DMS53 treated with DMSO at 0.1 percent for 48 hours (cell line): ENCODE measurements around the gene CCNQ.
A peak's percentile ranks its signal among the peaks of the same experiment; 100 is the strongest.

Source experiments
- DNase-seq: peaks from one replicate; lab custom pipeline; 2025; ENCODE audit not compliant: unreplicated experiment; lab: John Stamatoyannopoulos, UW

Gene CCNQ

DNA sequence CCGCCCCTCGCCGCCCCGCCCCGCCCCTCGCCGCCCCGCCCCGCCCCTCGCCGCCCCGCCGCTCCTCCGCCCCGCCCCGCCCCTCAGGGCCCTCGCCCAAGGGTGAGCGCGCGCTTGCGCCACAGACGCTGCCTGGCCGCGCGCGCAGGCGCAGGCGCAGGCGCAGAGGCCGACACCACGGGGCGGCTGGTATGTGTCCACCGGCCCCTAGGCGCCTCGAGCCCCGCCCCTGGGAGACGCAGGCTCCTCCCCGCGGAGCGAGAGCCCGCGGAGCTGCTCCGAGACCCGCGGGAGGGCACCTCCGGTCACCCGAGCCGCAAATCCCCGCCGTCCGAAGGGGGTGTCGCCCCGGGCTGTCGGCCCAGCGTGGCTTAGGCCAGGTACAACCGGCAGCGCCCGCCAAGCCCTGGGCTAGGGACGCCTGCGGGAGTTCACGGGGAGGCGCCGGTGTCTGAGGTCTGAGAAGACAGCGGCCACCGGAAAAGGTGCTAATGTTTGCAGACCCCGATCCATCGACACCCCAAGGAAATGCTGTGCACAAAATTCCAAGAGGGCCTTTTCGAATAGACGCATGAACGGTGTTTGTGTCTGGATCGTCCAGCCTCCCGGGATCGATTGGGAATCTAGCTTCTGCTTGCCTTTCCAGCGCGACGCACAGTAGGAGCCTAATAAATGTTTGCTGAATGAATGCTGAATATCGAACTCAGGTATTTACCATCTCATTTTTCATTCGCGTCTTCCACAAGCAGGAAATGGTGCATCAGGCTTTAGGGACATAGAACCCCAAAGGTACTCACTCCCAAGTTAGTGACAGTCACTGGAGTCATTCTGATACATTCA lies 473 bp upstream of the CCNQ start:
- peak; percentile 66 for DNase-seq

DNA sequence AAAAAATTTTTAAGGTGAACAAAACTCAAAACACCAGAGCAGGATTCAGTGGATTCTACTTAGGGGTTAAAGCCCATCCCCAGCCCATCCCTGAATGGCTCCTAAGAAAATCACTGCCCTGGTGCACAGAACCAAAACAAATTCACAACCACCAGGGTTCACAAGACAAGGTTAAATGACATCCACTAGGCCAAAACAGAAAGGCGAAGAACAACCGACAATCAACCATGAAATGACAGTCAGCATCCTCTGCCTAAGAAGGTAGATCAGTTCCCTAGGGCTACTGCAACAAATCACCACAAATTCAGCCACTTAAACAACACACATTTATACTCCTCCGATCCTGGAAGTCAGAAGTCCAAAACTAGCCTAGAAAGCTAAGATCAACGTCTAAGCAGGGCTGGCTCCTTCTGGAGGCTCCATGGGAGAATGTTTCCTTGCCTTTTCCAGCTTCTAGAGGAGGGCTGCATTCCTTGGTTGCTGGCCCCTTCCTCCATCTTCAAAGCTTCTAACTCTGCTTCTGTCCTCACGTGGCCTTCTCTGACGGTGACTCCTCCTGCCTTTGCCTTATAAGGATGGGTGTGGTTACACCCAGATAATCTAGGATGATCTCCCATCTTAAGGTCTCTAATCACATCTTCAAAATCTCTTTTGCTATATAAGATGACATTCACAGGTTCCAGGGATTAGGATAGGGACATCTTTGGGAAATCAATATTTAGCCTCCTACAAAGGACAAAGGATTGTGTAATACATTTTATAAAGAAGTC lies 1.8 kb downstream of the CCNQ start:
- no peak for DNase-seq

DNA sequence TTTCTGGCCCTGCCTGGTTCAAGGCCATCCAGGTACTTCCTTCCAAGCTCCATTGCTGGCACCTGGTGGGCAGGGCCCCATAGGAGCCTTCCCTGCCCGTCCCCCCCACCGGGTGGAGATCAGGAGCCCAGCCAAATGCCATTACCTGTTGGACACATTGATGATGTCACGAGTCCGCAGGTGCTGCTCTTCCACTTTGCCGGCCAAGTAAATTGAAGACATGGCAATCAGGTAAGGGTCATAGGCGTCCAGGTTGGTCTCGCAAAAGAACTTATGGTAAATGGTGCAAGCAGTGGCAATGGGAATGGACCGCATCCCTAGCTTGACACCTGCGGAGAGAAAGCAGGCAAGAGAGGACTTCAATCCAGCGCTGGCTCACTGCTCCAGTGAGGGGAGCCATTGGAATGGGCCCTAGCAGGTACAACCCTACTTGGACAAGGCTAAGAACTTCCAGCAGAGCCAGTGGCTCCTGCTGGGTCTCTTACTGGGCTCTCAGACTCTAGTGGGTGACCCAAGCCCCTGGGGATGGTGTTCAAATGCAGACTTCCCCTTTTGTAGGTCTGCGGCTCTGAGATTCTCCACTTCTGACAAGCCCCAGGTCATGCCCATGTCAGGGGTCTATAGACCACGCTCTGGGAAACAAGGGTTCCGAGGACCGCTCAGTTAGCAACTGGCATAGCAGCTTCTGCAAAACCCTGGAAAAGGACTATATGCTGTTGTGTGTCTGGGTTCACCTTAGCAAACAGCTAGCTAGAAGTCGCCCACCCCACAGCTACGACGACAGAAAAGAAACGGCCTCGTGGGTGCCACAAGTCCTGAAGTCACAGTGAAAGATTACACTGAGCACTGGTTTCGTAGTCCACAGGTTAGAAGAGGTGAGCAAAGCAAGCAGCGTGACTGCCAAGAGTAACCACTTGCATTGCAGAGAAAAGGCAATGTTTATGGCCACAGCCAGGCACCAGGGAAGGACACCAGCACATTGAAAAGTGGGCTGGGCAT lies 2.8 kb downstream of the CCNQ start:
- no peak for DNase-seq

DNA sequence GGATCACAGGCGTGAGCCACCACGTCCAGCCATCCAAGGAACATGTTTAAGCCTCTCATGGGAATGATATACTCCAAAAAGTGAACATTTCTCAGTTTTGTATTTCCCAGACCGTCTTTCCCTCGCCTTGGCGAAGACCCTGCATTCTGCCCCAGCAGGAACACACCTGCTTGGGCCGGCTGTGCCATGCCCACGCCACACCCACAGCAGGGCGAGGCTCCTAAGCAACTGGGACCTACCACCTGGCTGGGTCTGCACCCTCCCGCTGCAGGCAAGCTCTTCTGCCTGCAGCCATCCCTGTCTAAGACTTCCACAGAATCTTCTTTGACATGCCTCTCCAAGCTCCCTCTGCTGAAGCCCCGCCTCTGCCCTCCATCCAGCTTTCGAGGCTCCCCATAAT lies 3.6 kb downstream of the CCNQ start:
- no peak for DNase-seq

DNA sequence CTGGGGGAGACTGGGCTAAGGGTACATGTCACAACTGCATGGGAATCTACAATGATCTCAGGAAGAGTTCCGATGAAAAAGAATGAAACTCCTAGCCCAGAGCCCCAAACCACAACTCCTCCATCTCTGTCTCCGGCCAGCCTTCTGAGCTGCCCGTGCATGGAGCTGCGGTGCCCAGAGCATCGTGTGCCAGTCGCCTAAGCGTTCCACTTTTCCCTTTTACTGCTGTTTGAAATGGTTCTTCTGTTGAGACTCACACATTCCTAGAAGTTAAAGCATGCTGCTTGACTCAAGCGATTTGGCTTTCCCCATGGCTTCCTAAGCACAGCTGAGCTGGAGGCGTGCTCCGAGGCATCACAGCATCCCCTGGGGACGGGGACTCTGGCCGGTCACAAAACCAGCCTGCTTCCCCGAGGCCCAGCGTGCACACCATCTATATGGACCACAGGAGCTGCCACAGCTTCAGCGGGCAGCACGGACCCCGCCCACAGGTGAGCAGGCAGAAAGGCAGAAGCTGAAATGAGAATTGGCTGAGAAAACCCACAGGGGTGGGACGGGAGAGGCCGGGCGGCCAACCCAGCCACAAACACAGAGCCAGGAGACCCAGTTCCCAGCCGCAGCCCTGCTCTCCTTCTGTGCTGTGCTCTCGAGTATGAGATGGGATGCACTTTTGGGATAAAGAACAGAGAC lies 5.0 kb downstream of the CCNQ start:
- DNase-seq: no peak

DNA sequence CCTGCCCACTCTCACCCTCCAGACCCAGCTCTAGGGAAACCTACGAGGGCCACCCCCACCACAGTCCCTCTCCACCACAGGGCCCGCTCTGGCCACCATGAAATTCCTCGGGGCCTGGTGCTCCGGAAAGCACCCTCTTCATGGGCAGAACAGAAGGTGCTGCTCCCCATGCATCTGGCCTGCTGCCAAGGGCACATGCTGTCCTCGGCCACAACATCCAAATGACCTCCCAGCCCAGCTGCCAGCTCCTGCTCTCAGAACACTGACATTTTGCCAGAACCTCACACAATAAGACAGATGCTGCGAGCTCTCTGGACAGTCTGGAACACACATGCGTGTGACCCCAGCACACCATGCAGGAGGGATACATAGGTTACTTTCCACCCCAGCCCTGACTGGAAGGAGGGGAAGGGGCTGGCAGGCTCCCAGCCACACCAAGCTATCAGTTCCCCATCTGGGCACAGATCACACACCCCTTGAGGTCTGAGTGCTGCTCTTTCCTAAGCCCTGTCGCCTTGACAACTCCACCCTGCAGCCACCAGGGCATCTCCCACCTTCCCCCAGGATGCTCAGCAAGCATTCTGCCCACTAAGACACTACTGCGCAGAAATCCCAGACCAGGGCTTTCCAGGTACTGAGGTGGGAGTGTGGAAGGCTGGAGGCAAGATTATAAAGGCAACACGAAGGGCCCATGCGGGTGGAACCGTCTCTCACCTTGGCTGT lies 5.8 kb downstream of the CCNQ start:
- DNase-seq: no peak

DNA sequence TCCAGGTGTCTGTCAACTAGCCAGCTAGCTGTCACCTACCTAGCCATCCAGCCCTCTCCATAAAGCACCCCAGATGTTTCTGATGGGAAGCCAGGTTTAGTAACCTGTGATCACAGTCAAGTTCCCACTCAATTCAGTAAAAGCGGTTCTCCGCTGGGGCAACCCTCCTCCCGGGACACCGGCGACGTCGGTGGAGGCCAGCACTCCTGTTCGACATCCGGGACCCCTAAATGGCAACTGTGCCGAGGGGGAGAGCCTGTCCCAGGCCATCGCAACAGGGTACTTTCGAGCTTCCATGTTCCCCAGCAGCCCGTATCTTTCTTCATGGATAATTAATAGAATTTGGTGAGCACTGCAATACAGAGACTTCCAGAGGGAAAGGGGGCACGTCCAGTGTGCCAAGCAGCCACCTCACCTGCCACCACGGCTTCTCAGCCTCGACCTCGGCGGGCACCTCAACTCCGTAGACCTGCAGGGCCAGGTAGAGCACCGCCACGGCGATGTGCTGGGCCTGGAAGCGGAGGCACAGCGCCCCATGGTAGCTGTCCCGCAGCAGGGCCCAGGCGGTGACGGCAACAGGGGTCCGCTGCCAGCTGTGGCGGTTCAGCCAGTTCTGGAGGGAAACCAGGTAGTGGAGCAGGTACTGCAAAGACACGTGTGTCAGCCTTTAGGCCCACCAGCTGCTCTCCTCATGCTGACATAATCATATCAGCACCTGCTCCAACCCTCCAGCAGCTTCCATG lies 6.7 kb downstream of the CCNQ start:
- no peak for DNase-seq

DNA sequence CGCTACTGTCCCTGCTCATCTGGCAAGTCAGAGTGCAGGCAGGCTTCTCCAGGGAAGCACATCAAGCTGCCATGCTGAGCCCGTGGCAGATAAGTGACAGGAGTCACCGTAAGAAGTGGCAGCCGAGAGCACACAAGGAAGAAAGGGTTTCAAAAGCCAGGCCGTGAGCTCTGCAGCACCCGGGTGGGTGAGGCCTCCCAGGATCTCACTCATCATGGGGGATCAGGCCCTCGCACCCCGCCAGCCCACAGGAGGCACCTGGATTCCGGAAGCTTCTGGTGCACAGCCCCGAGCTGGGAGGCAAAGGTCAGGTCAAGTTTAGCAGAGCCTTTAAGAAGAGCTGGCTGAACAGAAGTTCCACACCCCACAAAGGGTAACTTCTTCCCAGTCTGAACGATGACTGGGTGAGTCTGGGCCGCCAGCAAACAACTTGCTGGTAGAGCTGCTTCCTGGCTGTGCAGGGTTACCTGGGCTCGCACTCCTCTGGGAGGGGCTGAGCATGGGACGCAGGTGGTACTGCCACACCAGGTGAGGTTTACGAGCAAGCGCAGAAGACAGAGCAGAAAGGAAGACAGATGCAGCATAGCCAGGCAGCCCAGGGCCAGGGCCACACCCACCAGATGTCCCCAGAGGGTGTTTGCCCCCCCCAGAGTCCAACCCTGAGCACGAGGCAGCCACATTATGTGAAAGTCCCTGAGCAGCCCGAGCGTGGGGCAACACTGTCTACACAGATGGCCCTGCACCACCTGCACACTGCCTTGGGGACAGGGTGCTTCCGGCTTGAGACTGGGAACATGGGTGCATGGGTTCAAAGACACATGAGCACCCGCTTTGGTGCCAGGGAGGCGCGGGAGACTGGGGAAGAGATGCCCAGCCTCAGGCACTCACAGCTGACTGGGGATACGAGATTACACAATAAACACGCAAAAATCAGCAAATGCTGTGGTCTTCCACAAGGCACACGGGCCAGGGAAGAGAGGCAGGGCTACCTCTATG lies 7.7 kb downstream of the CCNQ start:
- no peak for DNase-seq

DNA sequence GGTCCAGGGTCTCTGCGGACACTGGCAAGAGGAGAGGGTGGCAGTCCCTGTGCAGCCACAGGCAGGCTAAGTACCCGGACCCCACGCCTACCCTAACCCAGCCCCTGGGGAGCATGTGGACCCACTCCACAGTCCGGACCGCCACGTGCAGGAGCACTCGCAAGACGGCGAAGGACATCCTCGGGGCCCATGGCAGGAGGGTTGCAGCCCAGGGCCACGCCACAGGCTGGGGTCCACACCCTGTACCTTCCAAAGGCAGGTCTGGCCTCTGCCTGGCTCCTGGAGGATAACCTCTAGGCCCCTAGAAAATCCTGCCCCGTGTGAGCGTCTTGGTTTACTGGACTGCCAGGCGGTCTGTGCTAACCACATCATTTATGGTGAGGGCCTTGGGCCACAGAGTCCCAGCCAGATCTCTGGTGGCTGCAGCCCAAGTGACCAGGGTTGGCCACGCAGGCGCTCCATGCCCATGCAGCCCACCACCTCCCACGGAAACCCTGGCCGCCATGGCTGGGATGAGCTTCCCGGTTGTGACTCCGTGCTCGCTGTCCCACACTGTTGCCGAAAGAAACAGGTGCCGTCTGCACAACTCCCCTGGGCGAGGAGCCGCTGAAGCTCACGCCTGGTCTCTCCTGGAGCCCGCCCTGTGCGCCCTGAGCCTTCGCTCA lies 10.0 kb downstream of the CCNQ start:
- no peak for DNase-seq

DNA sequence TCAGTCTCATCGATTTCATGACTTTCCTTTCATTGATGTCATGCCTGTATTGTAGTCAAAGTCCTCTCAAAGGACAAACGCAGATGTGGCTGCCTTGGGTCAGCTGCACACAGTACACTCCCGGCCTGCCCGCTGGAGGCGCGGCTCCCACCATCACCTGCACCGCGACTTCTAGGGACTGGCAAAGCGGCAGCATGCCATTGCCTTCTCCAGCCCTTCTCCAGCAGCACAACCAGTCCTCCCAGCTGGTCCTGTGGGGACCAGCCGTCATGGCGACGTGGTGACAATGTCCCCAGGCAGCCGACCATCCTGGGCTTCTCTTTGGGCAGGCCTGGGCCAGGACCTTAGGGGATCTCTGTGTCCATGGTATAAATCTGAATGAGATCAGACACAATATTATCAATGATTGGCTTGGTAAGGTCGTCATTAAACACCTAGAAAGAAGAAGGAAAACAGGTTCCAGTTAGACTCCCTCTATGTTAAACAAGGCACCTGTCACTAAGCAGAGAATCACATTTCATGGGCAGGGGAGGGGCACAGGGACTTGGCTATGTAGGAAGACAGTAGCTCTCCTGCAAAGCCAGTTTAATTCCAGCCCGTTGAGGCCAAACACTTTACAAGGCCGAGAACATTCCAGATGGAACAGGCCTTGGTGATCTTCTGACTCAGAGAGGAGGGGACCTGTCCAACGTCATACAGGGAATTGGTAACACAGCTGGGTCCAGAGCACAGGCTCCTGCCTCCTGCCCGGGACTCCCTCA lies 10.7 kb downstream of the CCNQ start:
- DNase-seq: no peak

DNA sequence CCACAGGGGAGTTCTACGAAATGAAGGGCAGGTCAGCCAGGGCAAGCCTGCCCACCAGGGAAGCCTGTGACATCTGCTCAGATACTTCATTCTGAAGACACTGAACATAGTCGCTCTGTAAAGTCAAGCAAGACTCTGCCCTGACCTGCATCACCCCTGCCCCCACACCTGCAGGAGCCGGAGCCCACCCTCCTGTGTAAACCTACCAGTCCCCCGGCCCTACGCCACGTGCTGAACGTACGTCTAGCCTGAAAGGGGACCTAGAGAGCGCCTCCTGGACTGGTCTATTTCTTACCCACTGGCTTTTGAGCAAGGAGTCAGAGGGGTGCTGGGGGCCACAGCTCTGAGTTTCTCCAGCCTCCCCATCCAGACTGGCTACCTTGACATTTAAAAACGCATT lies 11.6 kb downstream of the CCNQ start:
- DNase-seq: no peak

DNA sequence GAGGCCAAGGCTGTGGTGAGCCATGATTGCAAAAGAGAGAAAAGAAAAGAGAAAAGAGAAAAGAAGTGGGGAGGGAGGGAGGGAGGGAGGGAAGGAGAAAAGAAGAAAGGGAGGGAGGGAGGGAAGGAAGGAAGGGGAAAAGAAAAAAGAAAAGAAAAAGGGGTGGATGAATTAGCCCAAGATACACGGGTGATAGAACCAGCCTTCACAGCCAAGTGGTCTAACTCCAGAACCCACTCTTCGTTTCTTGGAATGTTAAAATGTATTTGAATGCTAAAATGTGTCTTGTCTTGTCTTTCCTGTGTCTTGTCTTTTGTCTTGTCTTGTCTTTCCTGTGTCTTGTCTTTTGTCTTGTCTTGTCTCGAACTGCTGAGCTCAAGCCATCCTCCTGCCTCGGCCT lies 13.1 kb downstream of the CCNQ start:
- no peak for DNase-seq

DNA sequence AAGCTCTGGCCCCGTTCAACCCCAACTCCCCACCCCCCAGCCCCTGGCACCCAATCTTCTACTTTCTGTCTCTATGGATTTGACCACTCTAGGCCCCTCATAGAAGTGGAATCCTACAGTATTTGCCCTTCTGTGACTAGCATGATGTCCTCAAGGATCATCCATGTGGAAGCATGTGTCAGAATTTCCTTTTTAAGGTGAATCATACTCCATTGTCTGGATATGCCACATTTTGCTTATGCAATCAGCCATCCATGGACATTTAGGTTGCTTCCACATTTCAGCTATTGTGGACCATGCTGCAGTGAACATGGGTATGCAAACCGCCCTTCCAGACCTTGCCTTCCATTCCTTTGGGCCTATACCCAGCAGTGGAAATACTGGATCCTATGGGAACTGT lies 15.5 kb downstream of the CCNQ start:
- DNase-seq: no peak

DNA sequence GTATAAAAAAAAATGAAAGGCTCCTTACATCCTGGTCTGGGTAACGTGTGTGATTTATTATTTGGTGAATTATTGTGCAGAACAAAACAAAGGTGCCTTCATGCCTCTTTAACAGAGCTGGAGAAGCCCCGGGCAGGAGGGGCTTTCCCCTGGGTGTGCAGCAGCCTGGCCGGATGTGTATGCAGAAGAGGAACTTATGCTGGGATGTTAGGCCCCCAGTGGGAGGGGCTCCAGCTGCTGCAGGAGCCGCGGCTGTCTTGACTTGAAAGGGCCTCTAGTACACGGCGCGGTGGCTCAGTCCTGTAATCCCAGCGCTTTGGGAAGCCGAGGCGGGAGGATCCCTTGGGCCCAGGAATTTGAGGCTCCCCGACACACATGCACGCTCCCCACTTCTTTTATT lies 16.0 kb downstream of the CCNQ start:
- DNase-seq: no peak

DNA sequence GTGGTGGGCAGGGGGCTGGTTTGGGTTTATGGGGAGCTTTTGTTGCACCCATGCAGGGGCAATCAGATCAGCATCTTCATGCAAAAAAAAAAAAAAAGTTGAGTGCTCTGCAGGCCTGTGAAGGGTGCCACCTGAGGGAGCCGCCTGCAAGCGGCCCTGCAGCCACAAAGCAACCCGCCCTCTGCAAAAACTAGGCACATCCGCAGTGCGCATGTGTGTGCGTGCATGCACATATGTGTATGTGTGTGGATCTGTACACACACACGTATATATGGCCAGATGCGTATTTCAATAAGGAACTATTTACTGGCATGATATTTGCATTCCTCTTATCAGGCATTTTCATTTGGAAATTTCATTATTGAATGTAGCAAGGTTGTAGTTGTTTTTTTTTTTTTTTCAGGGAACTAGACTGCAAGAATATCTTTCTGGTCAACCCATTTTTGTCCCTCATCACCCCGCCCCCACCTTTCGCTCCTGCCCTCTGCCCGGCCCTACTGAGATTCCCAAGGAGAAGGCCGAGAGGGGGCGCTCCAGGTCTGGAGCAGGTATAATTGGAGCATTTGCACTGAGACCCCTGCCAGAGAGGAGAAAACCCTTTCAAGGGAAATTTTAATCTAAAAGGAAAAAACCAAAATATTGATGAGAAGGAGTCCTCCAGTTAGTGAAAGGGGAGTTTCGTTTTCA lies 18.1 kb downstream of the CCNQ start:
- DNase-seq: no peak

DNA sequence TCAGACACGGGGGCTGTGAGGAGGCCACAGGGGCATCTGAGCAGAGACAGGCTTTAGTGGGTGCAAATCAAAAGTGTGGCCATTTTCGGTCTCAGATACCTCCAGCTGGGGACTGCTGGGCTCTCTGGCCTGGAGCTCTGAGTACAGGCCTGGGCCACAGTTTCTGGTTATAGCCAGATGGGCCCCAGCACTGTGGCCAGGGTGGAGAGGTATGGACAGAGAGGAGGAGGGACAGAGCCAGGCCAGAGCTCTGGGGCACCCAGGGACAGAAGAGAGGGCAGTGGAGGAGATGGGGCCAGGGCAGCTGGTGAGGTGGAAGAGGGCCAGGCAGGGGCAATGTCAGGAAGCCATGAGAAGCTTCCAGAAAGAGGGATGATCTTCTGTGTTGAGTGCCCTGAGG lies 20.1 kb downstream of the CCNQ start:
- DNase-seq: no peak
